Heart left ventricle (tissue), 16 donors: Measurements from ENCODE around the gene BICRA. TPM values are rescaled to one million over a fixed set of nuclear protein-coding genes. Genes with fewer than 3 reads are reported as not detected.

ENCODE experiments used
- ATAC-seq, 4 donors: fragments of 200-7000 bp; cut with Tn5 transposase; one replicate each; pipeline ENCODE4 v1.9.1; 2020 to 2022; ENCODE audit warnings: moderate library complexity in 4 of 4, mild to moderate bottlenecking in 3 of 4, moderate number of reproducible peaks in 1 of 4
- DNase-seq, 5 donors: peaks; one replicate each; pipeline ENCODE4 v3.0.0-alpha.2; 2020
- H3K27ac ChIP-seq, 12 donors: fragments of 200-600 bp; sonication (generic) in 4 of 12; one replicate each; pipeline versions ENCODE4 v1.5.0 to v1.8.0; 2016 to 2022; ENCODE audit warnings: mild to moderate bottlenecking in 2 of 12
- H3K27me3 ChIP-seq, 9 donors: fragments of 200-600 bp; sonication (generic) in 2 of 9; one replicate each; pipeline versions ENCODE4 v1.5.1 to v1.8.0; 2016 to 2022; ENCODE audit warnings: mild to moderate bottlenecking in 3 of 9
- H3K36me3 ChIP-seq, 9 donors: fragments of 200-600 bp; sonication (generic) in 2 of 9; one replicate each; pipeline versions ENCODE4 v1.5.0 to v1.8.0; 2018 to 2022; ENCODE audit warnings: mild to moderate bottlenecking in 2 of 9
- H3K4me1 ChIP-seq, 12 donors: fragments of 200-600 bp; sonication (generic) in 4 of 12; one replicate each; pipeline versions ENCODE4 v1.5.0 to v1.8.0; 2016 to 2022; ENCODE audit warnings: mild to moderate bottlenecking in 3 of 12
- H3K4me3 ChIP-seq, 12 donors: fragments of 200-600 bp; sonication (generic) in 4 of 12; one replicate each; pipeline versions ENCODE4 v1.5.0 to v1.8.0; 2017 to 2022; ENCODE audit warnings: mild to moderate bottlenecking in 9 of 12, moderate library complexity in 4 of 12
- H3K9me3 ChIP-seq, 12 donors: fragments of 200-600 bp; sonication (generic) in 4 of 12; one replicate each; pipeline versions ENCODE4 v1.5.0 to v1.8.0; 2016 to 2022; ENCODE audit warnings: mild to moderate bottlenecking in 1 of 12
- POLR2A ChIP-seq, 2 donors: fragments of 450-650 bp; IDR thresholded peaks; one replicate each; pipeline ENCODE4 v1.6.1; 2017; ENCODE audit warnings: antibody characterized with exemption in 2 of 2, mild to moderate bottlenecking in 2 of 2, moderate library complexity in 2 of 2
- WGBS, 4 donors: extraction: QIAGEN DNeasy Blood & Tissue Kit in 2 of 4; methylation state at CpG; one replicate each; pipeline versions ENCODE4 v1.1.5 to v1.1.7; 2013 to 2018; 5-methylcytosine and 5-hydroxymethylcytosine counted together
- intact Hi-C, 10 donors: fragments of 100-400 bp; cut with DNase I; formaldehyde crosslinking; loops; one replicate each; pipeline versions ENCODE4 v1.11.1 to v1.14.2; 2022
- polyA plus RNA-seq, 2 donors: library from polyadenylated mRNA; stranded (reverse); fragments of 200-250 nt; gene quantifications; one replicate each; pipeline ENCODE4 v1.2.3, GENCODE V29; 2013
- total RNA-seq, 9 donors: library from RNA; depleted of rRNA in 2 of 9; stranded (reverse); fragments of >200 nt in 2 of 9; fragmentation: NEBNext Ultra II Directional in 3 of 9; extraction: Animal tissue kit (Norgen Biotek cat#: 25700) in 3 of 9; gene quantifications; one replicate each; pipeline versions ENCODE4 v1.1.0 to v1.2.4, GENCODE V29; 2016 to 2023
- TF ChIP-seq, protein P1 (sequence below), 12 donors: fragments of 200-600 bp; sonication (generic) in 4 of 12; IDR thresholded peaks; one replicate each; pipeline versions ENCODE4 v1.5.0 to v1.8.0; 2018 to 2022; ENCODE audit warnings: antibody characterized with exemption in 12 of 12, mild to moderate bottlenecking in 5 of 12
- donor health status: ischemic (EF 13 %, LVEDD 7.1; RV severe dilation, severe dysfunction).
- donor health status: healthy with polysubstance abuse.
- donor health status: DM: no; HTN: yes; CAD: no.
- donor health status: DM: no; HTN: no; CAD: no.
- donor health status: ischemic (EF 25% LVEDD 6.9; RV normal size, moderate dysfunction).
- donor health status: ischemic (EF 25% LVEDD 5.7; RV mildly dilated, moderate dysfunction).
- donor health status: healthy.
- donor health status: DM: yes; HTN: yes; CAD: no.
- donor health status: ischemic (EF 35%, LVEDD 5.7; RV mildly dilated, moderate dysfunction).
- donor health status: nonischemic (EF 11% LVEDD 7.7; RV severe dilation, severe dysfunction).
- donor health status: DM: yes; HTN: yes; CAD: no.
- donor health status: PGD.
- donor health status: ischemic (EF 29% LVEDD 5.4; RV normal size, mild dysfunction).
- donor health status: nonischemic (EF 23%, LVEDD 6.1; RV moderate dilation, normal function).

BICRA gene
- total and polyA plus RNA-seq, 11 donors: 5.3 to 14.5 (median 8.5) TPM

DNA sequence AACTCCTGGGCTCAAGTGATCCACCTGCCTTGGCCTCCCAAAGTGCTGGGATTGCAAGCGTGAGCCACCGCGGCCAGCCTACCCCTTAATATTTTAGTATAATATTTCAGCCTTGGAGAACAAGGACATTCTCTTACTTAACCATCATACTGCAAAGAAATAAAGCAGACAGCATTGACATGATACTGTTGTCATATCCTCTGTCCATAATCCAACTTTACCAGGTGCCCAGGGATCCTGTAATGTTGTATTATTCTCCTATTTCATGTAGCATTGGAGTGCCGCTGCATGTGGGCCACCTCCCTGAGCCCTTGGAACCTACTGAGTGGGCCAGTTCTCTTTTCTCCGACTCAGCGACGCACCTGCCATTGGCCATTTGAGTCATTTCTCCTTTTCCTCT lies 82.8 kb downstream of the BICRA start:
- WGBS, 4 donors: 54 to 81% (median 64%) methylated on average over 7 of the region's 7 CpGs
- H3K9me3 ChIP-seq: no peaks in the 10 kb centered on the region
- no peak for TF ChIP-seq POLR2A (IDR thresholded peaks at IDR 0.05)
- TF ChIP-seq, protein P1, sequence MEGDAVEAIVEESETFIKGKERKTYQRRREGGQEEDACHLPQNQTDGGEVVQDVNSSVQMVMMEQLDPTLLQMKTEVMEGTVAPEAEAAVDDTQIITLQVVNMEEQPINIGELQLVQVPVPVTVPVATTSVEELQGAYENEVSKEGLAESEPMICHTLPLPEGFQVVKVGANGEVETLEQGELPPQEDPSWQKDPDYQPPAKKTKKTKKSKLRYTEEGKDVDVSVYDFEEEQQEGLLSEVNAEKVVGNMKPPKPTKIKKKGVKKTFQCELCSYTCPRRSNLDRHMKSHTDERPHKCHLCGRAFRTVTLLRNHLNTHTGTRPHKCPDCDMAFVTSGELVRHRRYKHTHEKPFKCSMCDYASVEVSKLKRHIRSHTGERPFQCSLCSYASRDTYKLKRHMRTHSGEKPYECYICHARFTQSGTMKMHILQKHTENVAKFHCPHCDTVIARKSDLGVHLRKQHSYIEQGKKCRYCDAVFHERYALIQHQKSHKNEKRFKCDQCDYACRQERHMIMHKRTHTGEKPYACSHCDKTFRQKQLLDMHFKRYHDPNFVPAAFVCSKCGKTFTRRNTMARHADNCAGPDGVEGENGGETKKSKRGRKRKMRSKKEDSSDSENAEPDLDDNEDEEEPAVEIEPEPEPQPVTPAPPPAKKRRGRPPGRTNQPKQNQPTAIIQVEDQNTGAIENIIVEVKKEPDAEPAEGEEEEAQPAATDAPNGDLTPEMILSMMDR (IDR thresholded peaks at IDR 0.05): no peak
- H3K27ac ChIP-seq: no peak overlapping the region
- ATAC-seq (no peak), DNase-seq (no peak)
- H3K4me3 ChIP-seq: no peak overlapping the region
- H3K36me3 ChIP-seq: peaks cover 0 to 40% (median 23%) of the 10 kb centered on the region in 9 donors
- H3K27me3 ChIP-seq: no peaks in the 10 kb centered on the region
- no peaks in the 10 kb centered on the region for H3K4me1 ChIP-seq
- intact Hi-C loops: loop anchor here in 5 of 10 donors (10.0 kb wide), 3 partner anchors 87 to 397 kb away; partner anchors contain the start of genes BICRA (in 3 of the 5) and NAPA (in 3 of the 5)

DNA sequence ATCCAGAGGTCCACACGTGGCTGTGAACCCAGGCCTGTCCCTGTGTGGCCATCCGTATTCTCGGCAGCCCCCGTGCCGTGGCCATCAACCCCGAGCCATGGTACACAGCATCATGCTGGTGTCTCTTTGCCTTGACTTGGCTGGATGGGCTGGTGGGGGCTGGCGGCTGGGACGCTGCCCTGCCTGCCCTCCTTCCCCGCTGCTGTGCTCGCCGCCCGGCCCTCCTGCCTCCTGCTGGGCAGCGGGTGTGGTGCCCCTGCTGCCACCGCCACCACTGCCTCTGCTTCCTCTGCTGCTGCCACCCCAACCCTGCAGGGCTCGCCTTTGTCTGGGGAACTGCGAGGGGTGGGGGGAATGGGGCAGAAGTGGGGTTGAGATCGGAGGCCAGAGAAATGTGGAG lies 84.6 kb downstream of the BICRA start:
- no peak for ATAC-seq
- intact Hi-C loops: loop anchor here in 5 of 10 donors (10.0 kb wide), 3 partner anchors 89 to 399 kb away; partner anchors contain the start of genes BICRA (in 3 of the 5) and NAPA (in 3 of the 5)
- TF ChIP-seq, protein P1 (IDR thresholded peaks at IDR 0.05): no peak
- no peak for TF ChIP-seq POLR2A (IDR thresholded peaks at IDR 0.05)
- peak in 1 of 5 donors; percentile 47 for DNase-seq
- Histone ChIP-seq H3K4me3 (no peak overlapping the region), H3K4me1 (peaks cover 0 to 8% (median 4%) of the 10 kb centered on the region in 12 donors), H3K27ac (no peak overlapping the region), H3K36me3 (peaks cover 0 to 45% (median 24%) of the 10 kb centered on the region in 9 donors), H3K27me3 (no peaks in the 10 kb centered on the region), H3K9me3 (no peaks in the 10 kb centered on the region)
- WGBS, 4 donors: 90 to 91% (median 91%) methylated on average over 10 to 17 of the region's 17 CpGs

DNA sequence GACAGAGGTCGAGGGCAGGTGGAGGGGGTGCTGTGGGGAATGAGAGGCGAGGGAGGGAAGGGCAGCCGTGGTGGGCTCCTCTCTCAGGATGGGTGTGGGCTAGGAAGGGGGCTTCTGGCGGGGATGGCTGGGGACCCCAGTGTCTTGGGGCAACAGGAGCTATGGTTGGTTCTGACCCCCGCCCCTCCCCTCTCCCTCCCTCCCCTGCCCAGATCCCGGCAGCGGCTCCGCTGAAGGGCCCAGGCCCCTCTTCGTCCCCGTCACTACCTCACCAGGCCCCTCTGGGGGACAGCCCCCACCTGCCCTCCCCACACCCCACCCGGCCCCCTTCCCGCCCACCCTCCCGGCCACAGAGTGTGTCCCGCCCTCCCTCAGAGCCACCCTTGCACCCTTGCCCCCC lies 85.0 kb downstream of the BICRA start:
- no peaks in the 10 kb centered on the region for H3K27me3 ChIP-seq
- no peak for DNase-seq
- H3K9me3 ChIP-seq: no peaks in the 10 kb centered on the region
- peaks cover 0 to 49% (median 28%) of the 10 kb centered on the region in 9 donors for H3K36me3 ChIP-seq
- TF ChIP-seq POLR2A (IDR thresholded peaks at IDR 0.05): no peak
- TF ChIP-seq, protein P1 (IDR thresholded peaks at IDR 0.05): no peak
- intact Hi-C loops: loop anchor here in 5 of 10 donors (10.0 kb wide), 3 partner anchors 89 to 399 kb away; partner anchors contain the start of genes BICRA (in 3 of the 5) and NAPA (in 3 of the 5)
- ATAC-seq: no peak
- H3K4me1 ChIP-seq: peaks cover 0 to 8% (median 4%) of the 10 kb centered on the region in 12 donors
- WGBS, 4 donors: 87 to 97% (median 92%) methylated on average over 8 to 14 of the region's 14 CpGs
- no peak overlapping the region for H3K27ac ChIP-seq
- no peak overlapping the region for H3K4me3 ChIP-seq

DNA sequence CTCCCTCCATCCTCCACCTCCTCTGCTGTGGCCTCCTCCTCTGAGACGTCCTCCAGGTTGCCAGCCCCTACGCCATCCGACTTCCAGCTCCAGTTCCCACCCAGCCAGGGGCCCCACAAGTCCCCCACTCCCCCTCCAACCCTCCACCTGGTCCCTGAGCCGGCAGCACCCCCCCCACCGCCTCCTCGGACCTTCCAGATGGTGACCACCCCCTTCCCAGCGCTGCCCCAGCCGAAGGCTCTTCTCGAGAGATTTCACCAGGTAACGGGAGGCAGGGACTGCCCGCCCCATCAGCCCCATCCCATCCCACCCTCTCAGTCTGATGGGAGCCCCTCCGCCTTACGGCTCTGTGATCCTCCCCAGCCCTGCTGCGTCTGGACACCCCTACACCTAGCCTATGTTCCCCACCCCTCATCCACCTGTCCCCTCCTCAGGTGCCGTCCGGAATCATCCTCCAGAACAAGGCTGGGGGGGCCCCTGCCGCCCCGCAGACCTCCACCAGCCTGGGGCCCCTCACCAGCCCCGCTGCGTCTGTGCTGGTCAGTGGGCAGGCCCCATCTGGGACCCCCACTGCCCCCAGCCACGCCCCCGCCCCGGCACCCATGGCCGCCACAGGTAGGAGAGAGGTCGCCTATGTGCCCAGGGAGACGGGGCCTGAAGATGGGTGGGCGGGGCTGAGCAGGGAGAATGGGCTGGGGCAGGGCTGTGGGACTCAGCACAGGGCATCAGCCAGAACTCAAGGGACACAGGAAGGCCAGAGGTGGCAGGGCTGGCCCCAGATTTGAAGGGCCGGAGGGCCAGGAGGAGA lies 85.7 kb downstream of the BICRA start:
- no peak for ATAC-seq
- Histone ChIP-seq H3K27ac (peak overlapping the region in 1 of 12 donors; percentile 43), H3K4me3 (no peak overlapping the region), H3K36me3 (peaks cover 0 to 55% (median 36%) of the 10 kb centered on the region in 9 donors), H3K27me3 (no peaks in the 10 kb centered on the region), H3K4me1 (peaks cover 0 to 8% (median 4%) of the 10 kb centered on the region in 12 donors), H3K9me3 (no peaks in the 10 kb centered on the region)
- no peak for TF ChIP-seq POLR2A (IDR thresholded peaks at IDR 0.05)
- TF ChIP-seq, protein P1 (IDR thresholded peaks at IDR 0.05): no peak
- no peak for DNase-seq
- WGBS, 4 donors: 89 to 92% (median 91%) methylated on average over 24 to 28 of the region's 28 CpGs
- intact Hi-C loops: loop anchor here in 7 of 10 donors (5.0 to 10.0 kb wide), 9 partner anchors 82 to 400 kb away; partner anchors contain the start of genes NAPA (in 5 of the 7) and BICRA (in 3 of the 7)
